ENCODE measurements around the gene BBOF1. TPM values are rescaled to one million over a fixed set of nuclear protein-coding genes. Genes with fewer than 3 reads are reported as not detected.

Gene BBOF1
- total and polyA plus RNA-seq, 9 of the 15 experiments (the other 6 are each of a cell fraction or from before 2014, with no cell fraction given), result 1.3 to 4.9 (median 4.2) TPM

DNA sequence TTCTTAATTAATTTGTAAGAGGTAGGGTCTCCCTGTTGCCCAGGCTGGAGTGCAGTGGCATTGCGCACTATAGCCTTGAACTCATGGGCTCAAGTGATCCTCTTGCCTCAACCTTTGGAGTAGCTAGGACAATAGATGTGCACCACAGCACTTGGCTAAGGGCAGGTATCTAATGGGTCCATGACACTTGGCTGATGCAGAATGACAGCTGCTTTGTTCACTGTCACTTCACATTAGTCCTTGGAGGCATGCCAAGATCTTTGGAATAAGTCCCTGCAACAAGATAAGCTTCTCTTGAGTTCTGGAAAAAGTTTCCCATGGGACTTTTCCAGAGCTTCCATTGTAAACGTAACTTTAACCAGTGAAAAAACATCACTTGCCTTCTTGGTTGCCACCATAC lies 45.7 kb upstream of the BBOF1 start:
- H3K9me1 ChIP-seq (ENCODE audit: control insufficient read depth, insufficient read depth, low read length), result no peaks in the 10 kb centered on the region
- ChIA-PET POLR2A (no interaction called here), CTCF (ENCODE audit: low intra/inter-chr PET ratio) (no interaction called here)
- peak; percentile 49 for TF ChIP-seq NFIC (IDR thresholded peaks at IDR 0.05)
- TF ChIP-seq CSDE1 (IDR thresholded peaks at IDR 0.05), result no peak
- in situ Hi-C loops (cut with MboI), result no loop called here
- peak; percentile 56 for FAIRE-seq
- H3K4me2 ChIP-seq (ENCODE audit: insufficient read depth, low read length), result no peak overlapping the region
- H4K20me1 ChIP-seq (replicated peaks; ENCODE audit: control insufficient read depth, insufficient read depth, low read length), result no peaks in the 10 kb centered on the region
- H3K36me3 ChIP-seq (ENCODE audit: control insufficient read depth, insufficient read depth, low read length), result peaks cover 31% of the 10 kb centered on the region; the same call in 1 of the 3 replicates
- H3K4me1 ChIP-seq (replicated peaks in 1 of 2; ENCODE audit: control insufficient read depth in 2 of 2, insufficient read depth in 2 of 2, low read length in 2 of 2), result no peaks in the 10 kb centered on the region; a peak in 2 of 5 replicates
- no peak overlapping the region for H2AFZ ChIP-seq (ENCODE audit: low read depth, low read length)
- H3K9ac ChIP-seq (ENCODE audit: insufficient read depth in 1 of 2, low read depth in 2 of 2, low read length in 2 of 2), result no peak overlapping the region
- ATAC-seq, result no peak
- H3K4me3 ChIP-seq, result no peak overlapping the region
- intact Hi-C loops (cut with micrococcal nuclease), result no loop called here
- peak in 1 of 4 experiments; percentile 17 for DNase-seq (ENCODE audit: extremely low read depth in 1 of 4, low spot score in 3 of 4)
- H3K9me3 ChIP-seq (replicated peaks; ENCODE audit: control insufficient read depth, insufficient read depth, low read depth, low read length), result no peaks in the 10 kb centered on the region
- no TSS peak for BruUV-seq (replicated peaks)
- no peak overlapping the region for H3K27ac ChIP-seq (ENCODE audit: extremely low read depth, low read depth, low read length)
- no peaks in the 10 kb centered on the region for H3K79me2 ChIP-seq (ENCODE audit: control insufficient read depth, insufficient read depth, low read length)
- 64% methylated on average over 2 of the region's 2 CpGs for WGBS (ENCODE audit: insufficient coverage, low coverage, missing lambda C conversion rate)
- no peaks in the 10 kb centered on the region for H3K27me3 ChIP-seq (ENCODE audit: control insufficient read depth in 2 of 2, insufficient read depth in 2 of 2, low read length in 2 of 2)

DNA sequence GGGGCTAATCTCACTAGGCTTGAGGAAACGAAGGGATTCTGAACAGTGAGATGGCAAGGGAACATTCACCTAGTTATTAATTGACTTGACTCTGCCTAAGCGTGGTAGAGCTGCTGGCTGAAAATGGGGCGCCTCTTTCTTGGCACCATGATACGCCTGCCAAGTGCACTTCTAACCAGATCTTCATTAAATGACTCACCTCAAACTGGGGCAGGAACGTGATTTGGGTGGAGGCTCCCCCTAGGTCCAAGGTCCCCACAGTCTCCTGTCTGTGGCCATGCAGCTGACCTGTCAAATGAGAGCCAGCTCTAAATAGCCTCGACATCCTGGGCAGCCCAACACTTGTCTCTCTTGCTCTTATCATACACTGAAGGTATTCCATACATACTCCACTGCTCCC lies 43.0 kb upstream of the BBOF1 start:
- Histone ChIP-seq H3K9me3 (replicated peaks; ENCODE audit: control insufficient read depth, insufficient read depth, low read depth, low read length) (no peaks in the 10 kb centered on the region), H3K9me1 (ENCODE audit: control insufficient read depth, insufficient read depth, low read length) (no peaks in the 10 kb centered on the region), H3K36me3 (ENCODE audit: control insufficient read depth, insufficient read depth, low read length) (peaks cover 21% of the 10 kb centered on the region; the same call in 1 of the 3 replicates), H3K27me3 (ENCODE audit: control insufficient read depth in 2 of 2, insufficient read depth in 2 of 2, low read length in 2 of 2) (no peaks in the 10 kb centered on the region), H3K4me1 (replicated peaks in 1 of 2; ENCODE audit: control insufficient read depth in 2 of 2, insufficient read depth in 2 of 2, low read length in 2 of 2) (no peaks in the 10 kb centered on the region; a peak in 2 of 5 replicates), H3K4me2 (ENCODE audit: insufficient read depth, low read length) (no peak overlapping the region), H4K20me1 (replicated peaks; ENCODE audit: control insufficient read depth, insufficient read depth, low read length) (no peaks in the 10 kb centered on the region), H3K79me2 (ENCODE audit: control insufficient read depth, insufficient read depth, low read length) (no peaks in the 10 kb centered on the region), H3K4me3 (no peak overlapping the region), H2AFZ (ENCODE audit: low read depth, low read length) (no peak overlapping the region), H3K27ac (ENCODE audit: extremely low read depth, low read depth, low read length) (no peak overlapping the region), H3K9ac (ENCODE audit: insufficient read depth in 1 of 2, low read depth in 2 of 2, low read length in 2 of 2) (no peak overlapping the region)
- CTCF ChIA-PET (ENCODE audit: low intra/inter-chr PET ratio), result no interaction called here
- DNase-seq (ENCODE audit: extremely low read depth in 1 of 4, low spot score in 3 of 4) (no peak), ATAC-seq (no peak), FAIRE-seq (no peak)
- BruUV-seq (replicated peaks), result no TSS peak
- TF ChIP-seq ESRRA (IDR thresholded peaks at IDR 0.05; ENCODE audit: borderline replicate concordance, low read depth), result no peak
- TF ChIP-seq HDAC1 (IDR thresholded peaks at IDR 0.05), result no peak
- no peak for TF ChIP-seq FOXP1 (CRISPR knock-in tag; IDR thresholded peaks at IDR 0.05)
- TF ChIP-seq TEAD2 (tag; IDR thresholded peaks at IDR 0.05), result no peak
- TF ChIP-seq ZNF780A (CRISPR knock-in tag; IDR thresholded peaks at IDR 0.05), result no peak
- no peak for TF ChIP-seq ZNF696 (CRISPR knock-in tag; conservative IDR thresholded peaks at IDR 0.05)
- TF ChIP-seq, protein P1, sequence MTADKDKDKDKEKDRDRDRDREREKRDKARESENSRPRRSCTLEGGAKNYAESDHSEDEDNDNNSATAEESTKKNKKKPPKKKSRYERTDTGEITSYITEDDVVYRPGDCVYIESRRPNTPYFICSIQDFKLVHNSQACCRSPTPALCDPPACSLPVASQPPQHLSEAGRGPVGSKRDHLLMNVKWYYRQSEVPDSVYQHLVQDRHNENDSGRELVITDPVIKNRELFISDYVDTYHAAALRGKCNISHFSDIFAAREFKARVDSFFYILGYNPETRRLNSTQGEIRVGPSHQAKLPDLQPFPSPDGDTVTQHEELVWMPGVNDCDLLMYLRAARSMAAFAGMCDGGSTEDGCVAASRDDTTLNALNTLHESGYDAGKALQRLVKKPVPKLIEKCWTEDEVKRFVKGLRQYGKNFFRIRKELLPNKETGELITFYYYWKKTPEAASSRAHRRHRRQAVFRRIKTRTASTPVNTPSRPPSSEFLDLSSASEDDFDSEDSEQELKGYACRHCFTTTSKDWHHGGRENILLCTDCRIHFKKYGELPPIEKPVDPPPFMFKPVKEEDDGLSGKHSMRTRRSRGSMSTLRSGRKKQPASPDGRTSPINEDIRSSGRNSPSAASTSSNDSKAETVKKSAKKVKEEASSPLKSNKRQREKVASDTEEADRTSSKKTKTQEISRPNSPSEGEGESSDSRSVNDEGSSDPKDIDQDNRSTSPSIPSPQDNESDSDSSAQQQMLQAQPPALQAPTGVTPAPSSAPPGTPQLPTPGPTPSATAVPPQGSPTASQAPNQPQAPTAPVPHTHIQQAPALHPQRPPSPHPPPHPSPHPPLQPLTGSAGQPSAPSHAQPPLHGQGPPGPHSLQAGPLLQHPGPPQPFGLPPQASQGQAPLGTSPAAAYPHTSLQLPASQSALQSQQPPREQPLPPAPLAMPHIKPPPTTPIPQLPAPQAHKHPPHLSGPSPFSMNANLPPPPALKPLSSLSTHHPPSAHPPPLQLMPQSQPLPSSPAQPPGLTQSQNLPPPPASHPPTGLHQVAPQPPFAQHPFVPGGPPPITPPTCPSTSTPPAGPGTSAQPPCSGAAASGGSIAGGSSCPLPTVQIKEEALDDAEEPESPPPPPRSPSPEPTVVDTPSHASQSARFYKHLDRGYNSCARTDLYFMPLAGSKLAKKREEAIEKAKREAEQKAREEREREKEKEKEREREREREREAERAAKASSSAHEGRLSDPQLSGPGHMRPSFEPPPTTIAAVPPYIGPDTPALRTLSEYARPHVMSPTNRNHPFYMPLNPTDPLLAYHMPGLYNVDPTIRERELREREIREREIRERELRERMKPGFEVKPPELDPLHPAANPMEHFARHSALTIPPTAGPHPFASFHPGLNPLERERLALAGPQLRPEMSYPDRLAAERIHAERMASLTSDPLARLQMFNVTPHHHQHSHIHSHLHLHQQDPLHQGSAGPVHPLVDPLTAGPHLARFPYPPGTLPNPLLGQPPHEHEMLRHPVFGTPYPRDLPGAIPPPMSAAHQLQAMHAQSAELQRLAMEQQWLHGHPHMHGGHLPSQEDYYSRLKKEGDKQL (CRISPR knock-in tag; IDR thresholded peaks at IDR 0.05; ENCODE audit: borderline replicate concordance), result no peak
- TF ChIP-seq ZFX (CRISPR knock-in tag; IDR thresholded peaks at IDR 0.05), result no peak
- TF ChIP-seq TRIM24 (IDR thresholded peaks at IDR 0.05), result no peak
- no peak for TF ChIP-seq RB1 (IDR thresholded peaks at IDR 0.05; ENCODE audit: low read depth)
- WGBS (ENCODE audit: insufficient coverage, low coverage, missing lambda C conversion rate), result 75% methylated on average over 6 of the region's 6 CpGs
- POLR2A ChIA-PET, result interaction anchor here (0.5 to 1.3 kb wide), 2 partner anchors 14 to 18 kb away, joined by 3 read pairs; no protein-coding TSS in a partner anchor
- in situ Hi-C loops (cut with MboI) (no loop called here), intact Hi-C loops (cut with micrococcal nuclease) (no loop called here)

Data from K562 (cell line).